ENCODE measurements around the gene DHX30. TPM values are rescaled to one million over a fixed set of nuclear protein-coding genes. Genes with fewer than 3 reads are reported as not detected.

Gene DHX30
- total RNA-seq, 1 donor from 2014 or later, result 50.0 TPM

- Histone ChIP-seq H3K9me3 (ENCODE audit: insufficient read depth, low read depth, low read length) (no peaks in the 10 kb centered on the region), H3K4me3 (ENCODE audit: insufficient read depth, low read depth, low read length) (no peak overlapping the region)
- FAIRE-seq, result no peak
Observed at GRCh38 chr3:47877719-47878118, 74.8 kb downstream of the DHX30 start.

GRCh38 chr3:47882338-47882737 is 79.4 kb downstream of the DHX30 start:
- DNase-seq (ENCODE audit: low read depth) (no peak), FAIRE-seq (no peak)
- no peak overlapping the region for H3K4me3 Mint-ChIP-seq (ENCODE audit: unreplicated experiment)
- peaks cover 2% of the 10 kb centered on the region for H3K9me3 Mint-ChIP-seq (ENCODE audit: unreplicated experiment)
- H3K36me3 Mint-ChIP-seq (ENCODE audit: low read depth, unreplicated experiment), result peaks cover 30% of the 10 kb centered on the region
- Histone ChIP-seq H3K79me2 (ENCODE audit: insufficient read depth, low read length) (peaks cover 17% of the 10 kb centered on the region), H2AFZ (ENCODE audit: low read depth, low read length) (no peak overlapping the region), H3K9me3 (ENCODE audit: insufficient read depth, low read depth, low read length) (no peaks in the 10 kb centered on the region), H3K4me1 (ENCODE audit: insufficient read depth, low read length) (peaks cover 7% of the 10 kb centered on the region), H3K4me3 (ENCODE audit: insufficient read depth, low read depth, low read length) (no peak overlapping the region), H4K20me1 (ENCODE audit: insufficient read depth, low read length) (peaks cover 30% of the 10 kb centered on the region), H3K36me3 (ENCODE audit: insufficient read depth, low read length) (peaks cover 3% of the 10 kb centered on the region), H3K27me3 (ENCODE audit: insufficient read depth, low read length) (no peaks in the 10 kb centered on the region), H3K27ac (ENCODE audit: low read depth, low read length) (no peak overlapping the region), H3K4me2 (ENCODE audit: low read length) (no peak overlapping the region), H3K9ac (ENCODE audit: low read length) (no peak overlapping the region)
- no peak overlapping the region for H3K27ac Mint-ChIP-seq (ENCODE audit: unreplicated experiment)
- H3K4me1 Mint-ChIP-seq (ENCODE audit: low read depth, unreplicated experiment), result peaks cover 16% of the 10 kb centered on the region
- TF ChIP-seq CTCF (IDR thresholded peaks at IDR 0.05; ENCODE audit: insufficient read depth, low read depth, low read length), result no peak
- no peak for TF ChIP-seq EZH2 (IDR thresholded peaks at IDR 0.05; ENCODE audit: insufficient read depth, low read length)
- H3K27me3 Mint-ChIP-seq (ENCODE audit: low read depth, unreplicated experiment), result no peaks in the 10 kb centered on the region

More at GRCh38 chr3:47877719-47878118, 74.8 kb downstream of the DHX30 start:
- H3K27ac Mint-ChIP-seq (ENCODE audit: unreplicated experiment), result peak overlapping the region; percentile 41
- H3K36me3 ChIP-seq (ENCODE audit: insufficient read depth, low read length), result peaks cover 22% of the 10 kb centered on the region
- DNase-seq (ENCODE audit: low read depth), result no peak
- TF ChIP-seq EZH2 (IDR thresholded peaks at IDR 0.05; ENCODE audit: insufficient read depth, low read length) (no peak), CTCF (IDR thresholded peaks at IDR 0.05; ENCODE audit: insufficient read depth, low read depth, low read length) (no peak)
- peaks cover 28% of the 10 kb centered on the region for H3K36me3 Mint-ChIP-seq (ENCODE audit: low read depth, unreplicated experiment)
- no peak overlapping the region for H3K9ac ChIP-seq (ENCODE audit: low read length)
- peaks cover 20% of the 10 kb centered on the region for H3K4me1 Mint-ChIP-seq (ENCODE audit: low read depth, unreplicated experiment)
- peak overlapping the region; percentile 25 for H3K27ac ChIP-seq (ENCODE audit: low read depth, low read length)
- no peaks in the 10 kb centered on the region for H3K27me3 Mint-ChIP-seq (ENCODE audit: low read depth, unreplicated experiment)
- H3K79me2 ChIP-seq (ENCODE audit: insufficient read depth, low read length), result peaks cover 13% of the 10 kb centered on the region
- H3K9me3 Mint-ChIP-seq (ENCODE audit: unreplicated experiment), result no peaks in the 10 kb centered on the region
- peak overlapping the region; percentile 33 for H3K4me2 ChIP-seq (ENCODE audit: low read length)
- H4K20me1 ChIP-seq (ENCODE audit: insufficient read depth, low read length), result peaks cover 15% of the 10 kb centered on the region
- no peak overlapping the region for H2AFZ ChIP-seq (ENCODE audit: low read depth, low read length)
- H3K4me3 Mint-ChIP-seq (ENCODE audit: unreplicated experiment), result no peak overlapping the region
- peaks cover 8% of the 10 kb centered on the region for H3K4me1 ChIP-seq (ENCODE audit: insufficient read depth, low read length)
- no peaks in the 10 kb centered on the region for H3K27me3 ChIP-seq (ENCODE audit: insufficient read depth, low read length)

GRCh38 chr3:47884603-47885002 is 81.7 kb downstream of the DHX30 start:
- no peaks in the 10 kb centered on the region for H3K4me1 ChIP-seq (ENCODE audit: insufficient read depth, low read length)
- Mint-ChIP-seq H3K4me1 (ENCODE audit: low read depth, unreplicated experiment) (peaks cover 14% of the 10 kb centered on the region), H3K36me3 (ENCODE audit: low read depth, unreplicated experiment) (peaks cover 38% of the 10 kb centered on the region), H3K27ac (ENCODE audit: unreplicated experiment) (no peak overlapping the region), H3K27me3 (ENCODE audit: low read depth, unreplicated experiment) (no peaks in the 10 kb centered on the region), H3K4me3 (ENCODE audit: unreplicated experiment) (no peak overlapping the region), H3K9me3 (ENCODE audit: unreplicated experiment) (peaks cover 2% of the 10 kb centered on the region)
- no peak for DNase-seq (ENCODE audit: low read depth)
- no peak overlapping the region for H2AFZ ChIP-seq (ENCODE audit: low read depth, low read length)
- no peak overlapping the region for H3K27ac ChIP-seq (ENCODE audit: low read depth, low read length)
- no peaks in the 10 kb centered on the region for H3K9me3 ChIP-seq (ENCODE audit: insufficient read depth, low read depth, low read length)
- H3K79me2 ChIP-seq (ENCODE audit: insufficient read depth, low read length), result peaks cover 12% of the 10 kb centered on the region
- no peak for FAIRE-seq
- no peak overlapping the region for H3K4me3 ChIP-seq (ENCODE audit: insufficient read depth, low read depth, low read length)
- H3K27me3 ChIP-seq (ENCODE audit: insufficient read depth, low read length), result no peaks in the 10 kb centered on the region
- no peak overlapping the region for H3K9ac ChIP-seq (ENCODE audit: low read length)
- H4K20me1 ChIP-seq (ENCODE audit: insufficient read depth, low read length), result peaks cover 31% of the 10 kb centered on the region
- H3K36me3 ChIP-seq (ENCODE audit: insufficient read depth, low read length), result peaks cover 3% of the 10 kb centered on the region
- no peak overlapping the region for H3K4me2 ChIP-seq (ENCODE audit: low read length)
- TF ChIP-seq CTCF (IDR thresholded peaks at IDR 0.05; ENCODE audit: insufficient read depth, low read depth, low read length), result no peak
- TF ChIP-seq EZH2 (IDR thresholded peaks at IDR 0.05; ENCODE audit: insufficient read depth, low read length), result no peak

Data from astrocyte (in vitro differentiated cells and primary cell).